GM20431 (cell line): ENCODE results near the gene DMXL1.

Source experiments
- in situ Hi-C: fragments of 300-500 bp; cut with MseI, MboI; formaldehyde crosslinking; loops from one replicate; pipeline ENCODE4 v1.15.0; 2020; ENCODE audit warnings: low sequenced_read_pairs; ENCODE audit not compliant: unreplicated experiment

Gene DMXL1

GRCh38 chr5:119070828-119071560, at the start of gene DMXL1:
Gene DMXL1 (plus strand): TSS chr5:119071087. CDS start chr5:119071570, 483 bp downstream.
- in situ Hi-C loops, result no loop called here

GRCh38 chr5:119021149-119021732, 49.6 kb upstream of the DMXL1 start:
- in situ Hi-C loops, result loop anchor here (25.0 kb wide), 1 partner anchor 391 kb away; no protein-coding TSS in a partner anchor

GRCh38 chr5:119022017-119022745, 48.7 kb upstream of the DMXL1 start:
- in situ Hi-C loops, result loop anchor here (25.0 kb wide), 1 partner anchor 390 kb away; no protein-coding TSS in a partner anchor

GRCh38 chr5:119022773-119023172, 48.1 kb upstream of the DMXL1 start:
- in situ Hi-C loops, result loop anchor here (25.0 kb wide), 1 partner anchor 390 kb away; no protein-coding TSS in a partner anchor

- in situ Hi-C loops, result no loop called here
Observed at GRCh38 chr5:119028575-119028974, 42.3 kb upstream of the DMXL1 start.

GRCh38 chr5:119031011-119031886, 39.6 kb upstream of the DMXL1 start:
- in situ Hi-C loops, result no loop called here

GRCh38 chr5:119031905-119032304, 39.0 kb upstream of the DMXL1 start:
- in situ Hi-C loops, result no loop called here

GRCh38 chr5:119032656-119033055, 38.2 kb upstream of the DMXL1 start:
- in situ Hi-C loops, result no loop called here

- in situ Hi-C loops, result no loop called here
Observed at GRCh38 chr5:119033135-119033534, 37.8 kb upstream of the DMXL1 start.

GRCh38 chr5:119036101-119036762, 34.7 kb upstream of the DMXL1 start:
- in situ Hi-C loops, result no loop called here

GRCh38 chr5:119037496-119038215, 33.2 kb upstream of the DMXL1 start:
- in situ Hi-C loops, result no loop called here

- in situ Hi-C loops, result no loop called here
Observed at GRCh38 chr5:119048246-119048645, 22.6 kb upstream of the DMXL1 start.

GRCh38 chr5:119049824-119050449, 20.9 kb upstream of the DMXL1 start:
- in situ Hi-C loops, result no loop called here

- in situ Hi-C loops, result no loop called here
Observed at GRCh38 chr5:119054101-119054500, 16.8 kb upstream of the DMXL1 start.

- in situ Hi-C loops, result no loop called here
Observed at GRCh38 chr5:119055294-119055693, 15.6 kb upstream of the DMXL1 start.

- in situ Hi-C loops, result no loop called here
Observed at GRCh38 chr5:119058979-119059529, 11.8 kb upstream of the DMXL1 start.

- in situ Hi-C loops, result no loop called here
Observed at GRCh38 chr5:119059740-119060255, 11.1 kb upstream of the DMXL1 start.
